ENCODE results near the gene CNTNAP4. TPM values are rescaled to one million over a fixed set of nuclear protein-coding genes. Genes with fewer than 3 reads are reported as not detected.

Gene CNTNAP4
- total RNA-seq, 6 experiments from 2014 or later = not detected

GRCh38 chr16:76524356-76524755 is 247.2 kb downstream of the CNTNAP4 start:
- H3K36me3 Mint-ChIP-seq (ENCODE audit: low read depth) = no peaks in the 10 kb centered on the region; the same call in 1 of the 2 replicates
- H3K4me3 Mint-ChIP-seq = no peak overlapping the region
- TF ChIP-seq, protein P1, sequence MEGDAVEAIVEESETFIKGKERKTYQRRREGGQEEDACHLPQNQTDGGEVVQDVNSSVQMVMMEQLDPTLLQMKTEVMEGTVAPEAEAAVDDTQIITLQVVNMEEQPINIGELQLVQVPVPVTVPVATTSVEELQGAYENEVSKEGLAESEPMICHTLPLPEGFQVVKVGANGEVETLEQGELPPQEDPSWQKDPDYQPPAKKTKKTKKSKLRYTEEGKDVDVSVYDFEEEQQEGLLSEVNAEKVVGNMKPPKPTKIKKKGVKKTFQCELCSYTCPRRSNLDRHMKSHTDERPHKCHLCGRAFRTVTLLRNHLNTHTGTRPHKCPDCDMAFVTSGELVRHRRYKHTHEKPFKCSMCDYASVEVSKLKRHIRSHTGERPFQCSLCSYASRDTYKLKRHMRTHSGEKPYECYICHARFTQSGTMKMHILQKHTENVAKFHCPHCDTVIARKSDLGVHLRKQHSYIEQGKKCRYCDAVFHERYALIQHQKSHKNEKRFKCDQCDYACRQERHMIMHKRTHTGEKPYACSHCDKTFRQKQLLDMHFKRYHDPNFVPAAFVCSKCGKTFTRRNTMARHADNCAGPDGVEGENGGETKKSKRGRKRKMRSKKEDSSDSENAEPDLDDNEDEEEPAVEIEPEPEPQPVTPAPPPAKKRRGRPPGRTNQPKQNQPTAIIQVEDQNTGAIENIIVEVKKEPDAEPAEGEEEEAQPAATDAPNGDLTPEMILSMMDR (IDR thresholded peaks at IDR 0.05) = no peak
- no peaks in the 10 kb centered on the region for H3K4me1 Mint-ChIP-seq (ENCODE audit: low read depth)
- no peak overlapping the region for H3K27ac Mint-ChIP-seq
- no peaks in the 10 kb centered on the region for H3K27me3 Mint-ChIP-seq (ENCODE audit: insufficient read depth)
- peaks cover 24% of the 10 kb centered on the region for H3K9me3 Mint-ChIP-seq
- no peak for DNase-seq

GRCh38 chr16:76524769-76525168 is 247.6 kb downstream of the CNTNAP4 start:
- H3K27ac Mint-ChIP-seq = no peak overlapping the region
- no peaks in the 10 kb centered on the region for H3K4me1 Mint-ChIP-seq (ENCODE audit: low read depth)
- TF ChIP-seq, protein P1 (IDR thresholded peaks at IDR 0.05) = no peak
- no peaks in the 10 kb centered on the region; the same call in 1 of the 2 replicates for H3K36me3 Mint-ChIP-seq (ENCODE audit: low read depth)
- H3K9me3 Mint-ChIP-seq = peaks cover 22% of the 10 kb centered on the region
- DNase-seq = no peak
- H3K27me3 Mint-ChIP-seq (ENCODE audit: insufficient read depth) = no peaks in the 10 kb centered on the region
- H3K4me3 Mint-ChIP-seq = no peak overlapping the region

- TF ChIP-seq, protein P1 (IDR thresholded peaks at IDR 0.05) = no peak
- H3K36me3 Mint-ChIP-seq (ENCODE audit: low read depth) = no peaks in the 10 kb centered on the region
- H3K4me1 Mint-ChIP-seq (ENCODE audit: low read depth) = no peaks in the 10 kb centered on the region
- no peak for DNase-seq
- H3K27ac Mint-ChIP-seq = no peak overlapping the region
- no peaks in the 10 kb centered on the region for H3K27me3 Mint-ChIP-seq (ENCODE audit: insufficient read depth)
- H3K9me3 Mint-ChIP-seq = peaks cover 15% of the 10 kb centered on the region
- H3K4me3 Mint-ChIP-seq = no peak overlapping the region
Measured at GRCh38 chr16:76527244-76527643, 250.0 kb downstream of the CNTNAP4 start.

- Mint-ChIP-seq H3K36me3 (ENCODE audit: low read depth) (no peaks in the 10 kb centered on the region), H3K4me3 (no peak overlapping the region)
- TF ChIP-seq, protein P1 (IDR thresholded peaks at IDR 0.05) = no peak
Measured at GRCh38 chr16:76529120-76529519, 251.9 kb downstream of the CNTNAP4 start.

DNA sequence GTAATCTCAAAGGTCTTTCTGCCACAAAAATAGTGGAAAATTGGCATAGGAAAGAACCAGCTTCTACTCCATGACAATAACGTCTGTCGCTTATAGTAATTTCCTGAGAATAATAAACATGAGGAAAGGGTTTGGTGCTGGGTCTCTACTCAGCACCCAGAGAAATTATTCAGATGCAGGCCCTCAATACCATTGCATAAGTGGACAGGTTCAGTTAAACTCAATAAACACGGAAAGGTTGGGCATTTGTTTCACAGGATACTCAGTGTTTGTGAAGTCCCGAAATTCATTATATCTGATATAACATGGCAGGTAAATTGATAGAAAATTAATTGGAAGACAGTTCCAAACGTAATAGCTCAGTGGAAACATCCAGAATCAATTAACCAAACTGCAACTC is 254.0 kb downstream of the CNTNAP4 start:
- DNase-seq = no peak
- Mint-ChIP-seq H3K4me3 (no peak overlapping the region), H3K4me1 (ENCODE audit: low read depth) (no peaks in the 10 kb centered on the region), H3K27ac (no peak overlapping the region), H3K9me3 (peaks cover 28% of the 10 kb centered on the region), H3K36me3 (ENCODE audit: low read depth) (no peaks in the 10 kb centered on the region), H3K27me3 (ENCODE audit: insufficient read depth) (no peaks in the 10 kb centered on the region)
- TF ChIP-seq, protein P1 (IDR thresholded peaks at IDR 0.05) = no peak

More at GRCh38 chr16:76529120-76529519, 251.9 kb downstream of the CNTNAP4 start:
- Mint-ChIP-seq H3K27me3 (ENCODE audit: insufficient read depth) (no peaks in the 10 kb centered on the region), H3K9me3 (peaks cover 22% of the 10 kb centered on the region), H3K27ac (no peak overlapping the region), H3K4me1 (ENCODE audit: low read depth) (no peaks in the 10 kb centered on the region)
- no peak for DNase-seq

Measured in HFFc6 (cell line).